ENCODE data around the gene HLCS. TPM values are rescaled to one million over a fixed set of nuclear protein-coding genes. Genes with fewer than 3 reads are reported as not detected.

Gene HLCS
- polyA plus RNA-seq, 1 of the 3 experiments (the other 2 are of a cell fraction): 13.0 TPM

DNA sequence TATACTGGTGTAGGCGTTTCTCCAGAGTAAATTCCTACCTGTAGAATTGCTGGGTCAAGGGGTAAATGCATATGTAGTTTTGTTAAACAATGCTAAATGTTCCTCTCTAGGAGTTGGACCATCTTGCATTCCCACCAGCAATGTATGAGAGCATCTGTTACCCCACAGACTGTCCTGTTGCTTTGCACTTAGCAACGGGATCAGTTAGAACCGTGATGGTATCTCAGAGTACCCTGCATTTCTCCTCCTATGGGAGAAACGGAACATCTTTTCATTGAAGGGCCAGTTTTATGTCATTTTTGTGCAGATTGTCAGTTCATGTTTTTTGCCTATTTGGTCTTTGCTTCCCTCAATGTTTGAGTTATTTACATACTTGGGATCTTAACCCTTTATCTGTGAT, 22.1 kb upstream of the HLCS start:
- CTCF ChIA-PET: interaction anchor here (1.7 to 4.4 kb wide), 6 partner anchors 9 to 98 kb away, joined by 4 to 38 read pairs (median 22); partner anchors contain the start of gene RIPPLY3
- WGBS (ENCODE audit: low lambda C conversion rate): 78% methylated on average over 4 of the region's 4 CpGs

DNA sequence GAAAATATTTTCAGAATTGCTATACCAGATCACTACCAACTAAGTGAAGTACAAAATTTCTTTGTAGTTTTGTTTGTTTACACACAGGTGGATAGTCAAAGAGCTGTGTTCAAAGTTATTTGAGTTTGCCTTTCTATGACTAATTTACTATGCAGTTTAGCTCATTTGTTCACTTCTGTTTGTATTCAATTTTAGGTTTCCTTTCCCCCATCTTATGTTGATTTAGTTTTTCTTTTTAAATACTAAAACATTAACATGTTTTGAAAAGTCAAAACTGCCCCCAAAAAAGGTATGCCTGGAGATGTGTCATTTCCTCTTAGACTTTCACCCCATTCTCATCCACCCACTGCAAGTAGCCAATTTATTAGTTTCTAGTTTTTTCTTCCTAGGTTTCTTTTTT, 21.4 kb upstream of the HLCS start:
- H3K27me3 ChIP-seq (ENCODE audit: insufficient read depth): no peaks in the 10 kb centered on the region
- H3K9me3 ChIP-seq: no peaks in the 10 kb centered on the region
- CTCF ChIA-PET: interaction anchor here (0.9 to 1.5 kb wide), 2 partner anchors 11 to 22 kb away, joined by 3 to 19 read pairs; partner anchors contain the start of gene HLCS
- no peaks in the 10 kb centered on the region for H3K79me2 ChIP-seq (ENCODE audit: insufficient read depth)
- no peaks in the 10 kb centered on the region for H4K20me1 ChIP-seq (ENCODE audit: insufficient read depth)
- no peak overlapping the region for H3K27ac ChIP-seq (ENCODE audit: low read depth in 2 of 2, low read length in 1 of 2)
- TF ChIP-seq RCOR1 (IDR thresholded peaks at IDR 0.05; ENCODE audit: low read length): no peak
- no peak for TF ChIP-seq ZBTB33 (IDR thresholded peaks at IDR 0.05; ENCODE audit: borderline replicate concordance, low read depth)
- TF ChIP-seq FOXM1 (IDR thresholded peaks at IDR 0.05; ENCODE audit: low read depth): no peak
- no peak for TF ChIP-seq EP300 (IDR thresholded peaks at IDR 0.05; ENCODE audit: borderline replicate concordance in 1 of 2, low read depth in 1 of 2, low read length in 1 of 2)
- TF ChIP-seq CTCF (IDR thresholded peaks at IDR 0.05): no peak
- no peak for TF ChIP-seq POLR2AphosphoS5 (IDR thresholded peaks at IDR 0.05; ENCODE audit: low read depth, low read length)
- TF ChIP-seq PBX3 (IDR thresholded peaks at IDR 0.05): no peak
- no peaks in the 10 kb centered on the region for H3K36me3 ChIP-seq (replicated peaks in 1 of 2; ENCODE audit: control insufficient read depth in 1 of 2, insufficient read depth in 2 of 2, low read length in 1 of 2)
- H3K4me1 ChIP-seq (ENCODE audit: control insufficient read depth in 1 of 2, insufficient read depth in 2 of 2, low read depth in 1 of 2, low read length in 1 of 2): peaks cover 4 to 14% of the 10 kb centered on the region in 2 experiments; a peak in 2 of 4 replicates
- H3F3A ChIP-seq (replicated peaks; ENCODE audit: insufficient read depth): peaks cover 7% of the 10 kb centered on the region
- POLR2A ChIA-PET: no interaction called here
- H2AFZ ChIP-seq (ENCODE audit: low read depth): no peak overlapping the region
- H3K4me2 ChIP-seq: no peak overlapping the region
- no peak for DNase-seq
- H3K4me3 ChIP-seq (ENCODE audit: low read depth in 2 of 2, low read length in 1 of 2): no peak overlapping the region
- H3K9me2 ChIP-seq: no peaks in the 10 kb centered on the region
- no peak overlapping the region for H3K9ac ChIP-seq

More for the DNA sequence above, 22.1 kb upstream of the HLCS start:
- Histone ChIP-seq H3K4me1 (ENCODE audit: control insufficient read depth in 1 of 2, insufficient read depth in 2 of 2, low read depth in 1 of 2, low read length in 1 of 2) (peaks cover 4 to 14% of the 10 kb centered on the region in 2 experiments; a peak in 2 of 4 replicates), H3K36me3 (replicated peaks in 1 of 2; ENCODE audit: control insufficient read depth in 1 of 2, insufficient read depth in 2 of 2, low read length in 1 of 2) (no peaks in the 10 kb centered on the region), H3K9me2 (no peaks in the 10 kb centered on the region), H3K4me2 (no peak overlapping the region), H3K4me3 (ENCODE audit: low read depth in 2 of 2, low read length in 1 of 2) (no peak overlapping the region), H3K27me3 (ENCODE audit: insufficient read depth) (no peaks in the 10 kb centered on the region), H3K79me2 (ENCODE audit: insufficient read depth) (no peaks in the 10 kb centered on the region), H2AFZ (ENCODE audit: low read depth) (no peak overlapping the region), H3K9ac (no peak overlapping the region), H4K20me1 (ENCODE audit: insufficient read depth) (no peaks in the 10 kb centered on the region), H3F3A (replicated peaks; ENCODE audit: insufficient read depth) (peaks cover 7% of the 10 kb centered on the region), H3K9me3 (no peaks in the 10 kb centered on the region), H3K27ac (ENCODE audit: low read depth in 2 of 2, low read length in 1 of 2) (peak overlapping the region in 1 of 2 experiments; percentile 35; a peak in 1 of 4 replicates)
- peak; percentile 68 for DNase-seq
- POLR2A ChIA-PET: interaction anchor here (1.6 kb wide), 1 partner anchor 21 kb away, joined by 8 read pairs; no protein-coding TSS in a partner anchor
- TF ChIP-seq TEAD4 (IDR thresholded peaks at IDR 0.05; ENCODE audit: borderline replicate concordance, insufficient read depth) (no peak), GATA2 (CRISPR knock-in tag; IDR thresholded peaks at IDR 0.05) (0 out of 2 replicates have a peak, but pooled peaks have one; percentile 44), MAX (IDR thresholded peaks at IDR 0.05; ENCODE audit: low read depth) (no peak)
